Osteoblast (primary cell): ENCODE results near the gene TBC1D3G. TPM values are rescaled to one million over a fixed set of nuclear protein-coding genes. Genes with fewer than 3 reads are reported as not detected.

Experiments
- small RNA-seq: library from RNA; depleted of rRNA; stranded (forward); fragments of <200 nt; gene quantifications from one replicate; pipeline ENCODE3, GENCODE V24; 2012
- total RNA-seq: library from RNA; depleted of rRNA; stranded (reverse); fragments of >200 nt; gene quantifications from 2 replicates; pipeline ENCODE4 v1.2.3, GENCODE V29; 2012

TBC1D3G gene
- total RNA-seq, 1 donor = not detected

Small RNA genes lying within 50 kb of the gene (small RNA-seq; reads per million reads assigned to genes)
- gene RF00019 = not detected

Other genes starting within 250 kb of the TBC1D3G start
- 0.29 and 0.36 TPM in 2 replicates for gene CCL3, start 233.7 kb upstream of the TBC1D3G start, total RNA-seq
- gene CCL4, start 220.1 kb upstream of the TBC1D3G start, total RNA-seq = 0.36 TPM in 1 of 2 replicates, not detected in the other
- gene TBC1D3B, start 147.2 kb upstream of the TBC1D3G start, total RNA-seq = 0.36 and 0.88 TPM in 2 replicates
- not detected in 2 replicates for gene CCL3L1, start 127.1 kb upstream of the TBC1D3G start, total RNA-seq
- not detected in 2 replicates for gene CCL4L2, start 112.8 kb upstream of the TBC1D3G start, total RNA-seq
- gene TBC1D3I, start 59.3 kb upstream of the TBC1D3G start, total RNA-seq = 0.36 and 0.59 TPM in 2 replicates
- gene TBC1D3H, start 64.6 kb downstream of the TBC1D3G start, total RNA-seq = not detected in 2 replicates
- 27.7 and 29.3 TPM in 2 replicates for gene ZNHIT3, start 162.8 kb downstream of the TBC1D3G start, total RNA-seq
- 47.7 and 51.4 TPM in 2 replicates for gene MYO19, start 211.0 kb downstream of the TBC1D3G start, total RNA-seq
- 8.3 and 9.0 TPM in 2 replicates for gene PIGW, start 211.1 kb downstream of the TBC1D3G start, total RNA-seq
- gene GGNBP2, start 221.0 kb downstream of the TBC1D3G start, total RNA-seq = 61.9 and 67.2 TPM in 2 replicates